HG03139 (cell line): Measurements from ENCODE around the gene STK4.

Source experiments
- ATAC-seq: cut with Tn5 transposase; IDR thresholded peaks from one replicate; pipeline ENCODE4 v1.9.1; 2021; ENCODE audit not compliant: unreplicated experiment

The STK4 gene

GRCh38 chr20:45104786-45105185 is 138.5 kb downstream of the STK4 start:
- no peak for ATAC-seq

- no peak for ATAC-seq
Measured at GRCh38 chr20:45105317-45105716, 139.0 kb downstream of the STK4 start.

GRCh38 chr20:45109634-45110033 is 143.3 kb downstream of the STK4 start:
- no peak for ATAC-seq

- ATAC-seq = no peak
Measured at GRCh38 chr20:45110301-45110700, 144.0 kb downstream of the STK4 start.

- ATAC-seq = no peak
Measured at GRCh38 chr20:45111285-45111684, 145.0 kb downstream of the STK4 start.

- ATAC-seq = no peak
Measured at GRCh38 chr20:45111799-45112471, 145.6 kb downstream of the STK4 start.

- ATAC-seq = no peak
Measured at GRCh38 chr20:45112754-45113153, 146.4 kb downstream of the STK4 start.

GRCh38 chr20:45113865-45114264 is 147.6 kb downstream of the STK4 start:
- ATAC-seq = no peak

GRCh38 chr20:45114465-45115385 is 148.4 kb downstream of the STK4 start, which contains the start of gene WFDC5:
TSS of gene WFDC5 (minus strand) at chr20:45115174. CDS start at chr20:45115083, 91 bp downstream.
- no peak for ATAC-seq

GRCh38 chr20:45115386-45115774 is 149.1 kb downstream of the STK4 start:
- no peak for ATAC-seq

GRCh38 chr20:45115829-45116228 is 149.5 kb downstream of the STK4 start:
- no peak for ATAC-seq

- ATAC-seq = no peak
Measured at GRCh38 chr20:45117581-45117980, 151.3 kb downstream of the STK4 start.

- no peak for ATAC-seq
Measured at GRCh38 chr20:45118028-45118427, 151.7 kb downstream of the STK4 start.

- ATAC-seq = no peak
Measured at GRCh38 chr20:45119556-45120266, 153.4 kb downstream of the STK4 start.

GRCh38 chr20:45121388-45121787 is 155.1 kb downstream of the STK4 start:
- ATAC-seq = no peak

GRCh38 chr20:45124365-45124764 is 158.1 kb downstream of the STK4 start, which contains the start of gene WFDC12:
TSS of gene WFDC12 (minus strand) at chr20:45124465. CDS start at chr20:45124447, 18 bp downstream.
- ATAC-seq = no peak

- ATAC-seq = no peak
Measured at GRCh38 chr20:45128099-45128498, 161.8 kb downstream of the STK4 start.
